ENCODE data around the gene PIGL.

Gene PIGL

DNA sequence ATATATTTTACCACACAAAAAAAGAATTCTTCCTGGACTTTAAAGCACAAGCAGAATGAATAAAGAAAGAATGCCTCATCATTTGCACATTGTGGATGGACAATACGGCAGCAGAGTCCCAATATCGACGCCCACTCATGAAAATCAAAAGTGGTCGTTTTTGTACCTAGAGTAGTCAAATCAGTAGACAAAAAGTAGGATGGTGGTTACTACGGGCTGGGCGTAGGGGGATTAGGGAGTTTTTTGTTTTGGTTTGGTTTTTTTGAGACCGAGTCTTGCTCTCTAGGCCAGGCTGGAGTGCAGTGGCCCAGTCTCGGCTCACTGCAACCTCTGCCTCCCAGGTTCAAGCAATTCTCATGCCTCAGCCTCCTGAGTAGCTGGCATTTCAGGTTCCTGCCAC lies 144.9 kb downstream of the PIGL start:
- DNase-seq = no peak

DNA sequence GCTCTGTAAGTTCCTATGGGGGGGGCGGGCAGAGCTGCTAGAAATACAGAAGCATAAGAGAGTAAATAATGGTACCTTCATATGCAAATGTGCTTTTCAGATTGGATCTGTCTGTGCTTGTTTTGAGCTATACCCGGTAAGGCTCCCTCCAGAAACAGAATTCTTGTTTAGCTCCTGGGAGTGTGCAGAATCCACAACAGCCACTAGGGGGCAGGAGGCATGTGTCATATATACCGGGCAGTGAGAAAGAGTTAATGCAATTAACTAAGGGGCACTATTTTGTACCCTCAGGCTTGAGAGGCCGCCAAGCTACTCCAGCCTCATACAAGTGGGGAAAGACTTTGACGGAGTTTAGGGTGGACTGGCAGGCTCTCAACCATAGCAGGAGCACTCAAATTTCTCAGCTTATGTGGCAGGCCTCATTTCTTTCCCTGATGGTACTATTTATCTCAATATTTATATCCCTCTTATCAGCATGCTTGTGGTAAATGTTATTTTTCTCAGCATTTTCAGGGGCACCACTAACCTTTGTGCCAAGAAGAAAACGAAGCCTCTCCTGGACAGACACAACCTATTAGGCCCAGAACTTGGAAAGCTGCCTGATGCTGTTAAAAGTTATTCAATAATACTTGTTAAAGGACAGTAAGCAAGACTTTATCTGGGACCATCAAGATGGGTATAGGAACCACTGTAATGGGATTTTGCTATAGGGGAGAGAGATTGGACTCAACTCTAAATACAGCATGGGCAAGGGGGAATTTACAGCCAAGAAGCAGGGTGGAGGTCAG lies 146.9 kb downstream of the PIGL start:
- no peak for DNase-seq

DNA sequence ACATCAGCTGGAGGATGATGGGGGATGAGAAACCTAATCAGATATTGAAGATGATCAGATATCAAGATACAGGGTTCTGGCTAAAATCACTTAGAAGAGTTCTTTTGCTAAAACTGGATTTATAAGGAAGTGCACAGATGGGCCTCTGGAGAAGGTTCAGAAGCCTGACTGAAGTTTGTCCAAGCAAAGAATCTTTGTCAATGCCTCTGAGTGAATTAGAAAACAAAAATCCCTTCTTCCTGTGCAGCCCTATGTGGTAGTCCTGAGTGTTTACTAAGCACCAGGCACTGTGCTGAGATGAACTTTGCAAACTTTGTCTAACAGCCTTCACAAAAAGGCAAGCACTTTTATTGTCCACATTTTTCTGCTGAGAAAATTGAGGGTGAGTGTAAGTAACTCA lies 147.6 kb downstream of the PIGL start:
- DNase-seq = no peak

DNA sequence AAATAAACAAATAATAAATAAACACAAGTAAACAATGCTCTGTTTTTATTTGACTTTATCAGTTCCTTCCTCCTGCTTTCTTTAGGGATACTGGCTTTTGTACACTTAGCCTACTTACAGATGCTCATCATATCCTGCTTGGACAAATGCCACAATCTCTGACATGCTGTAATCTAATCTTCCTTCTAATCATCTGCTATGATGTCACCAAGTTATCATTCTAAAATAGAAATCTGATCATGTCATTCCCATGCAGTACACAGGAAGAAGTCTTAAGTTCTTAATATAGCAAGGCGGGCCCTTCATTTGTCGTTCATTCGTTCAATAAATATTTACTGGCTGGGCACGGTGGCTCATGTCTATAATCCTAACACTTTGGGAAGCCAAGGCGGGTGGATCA lies 154.7 kb downstream of the PIGL start:
- DNase-seq = no peak

DNA sequence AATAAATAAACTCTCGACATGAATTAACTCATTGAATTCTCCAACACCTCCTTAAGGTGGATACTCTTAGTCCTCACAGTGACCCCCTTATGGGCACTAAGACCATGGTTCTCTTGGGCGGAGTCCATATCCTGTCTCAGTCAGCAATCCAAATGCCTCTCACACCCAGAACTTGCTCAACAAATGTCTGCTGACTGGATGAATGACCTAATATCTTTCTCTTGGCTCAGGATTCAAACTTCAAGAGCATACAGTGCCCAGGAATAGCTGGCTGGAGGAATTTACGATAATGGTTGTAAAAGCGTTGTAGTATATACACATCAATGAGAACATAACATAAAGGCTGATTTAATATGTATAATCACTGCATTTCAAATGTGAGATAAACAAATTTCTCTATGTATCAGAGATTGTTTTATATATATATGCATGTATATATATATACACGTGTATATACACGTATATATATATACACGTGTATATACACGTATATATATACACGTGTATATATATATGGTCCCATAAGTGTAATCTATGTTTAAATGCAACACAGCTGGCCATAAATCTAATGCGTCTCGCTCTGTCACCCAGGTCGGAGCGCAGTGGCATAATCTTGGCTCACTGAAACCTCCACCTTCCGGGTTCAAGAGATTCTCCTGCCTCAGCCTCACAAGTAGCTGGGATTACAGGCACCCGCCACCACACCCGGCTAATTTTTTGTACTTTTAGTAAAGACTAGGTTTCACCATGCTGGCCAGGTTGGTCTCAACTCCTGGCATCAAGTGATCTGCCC lies 157.3 kb downstream of the PIGL start:
- DNase-seq = no peak
